Measurements from ENCODE around the gene TGM4. TPM values are rescaled to one million over a fixed set of nuclear protein-coding genes. Genes with fewer than 3 reads are reported as not detected.

The TGM4 gene
- total RNA-seq = not detected in 2 replicates
- long read RNA-seq, partial matches to known transcripts = 0 of 1 reads
- long read RNA-seq, other reads (novel, unspliced or antisense) = 1 of 1 reads

DNA sequence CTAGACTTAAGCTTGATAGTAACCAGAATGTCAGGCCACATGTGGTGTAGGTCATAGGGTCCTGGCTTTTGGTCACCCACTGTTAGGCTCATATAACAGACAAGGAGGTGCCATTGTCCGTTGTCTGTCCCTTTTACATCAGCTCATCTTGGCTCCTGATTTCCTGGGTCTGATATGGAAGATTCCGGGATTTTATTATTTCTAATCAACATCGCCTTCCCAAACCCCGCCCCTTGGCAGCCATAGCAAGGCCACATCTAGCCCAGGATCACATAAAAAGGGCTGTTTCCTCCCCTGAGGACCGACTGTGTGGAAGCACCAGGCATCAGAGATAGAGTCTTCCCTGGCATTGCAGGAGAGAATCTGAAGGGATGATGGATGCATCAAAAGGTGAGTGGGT, at the start of gene TGM4:
TGM4 (plus strand) TSS at position 301 of the 400 bp plus-strand sequence; CDS start at position 372, 71 bp downstream.
- Mint-ChIP-seq H3K27ac (no peak within 1 kb of the TSS), H3K27me3 (peaks cover 9% of the 10 kb centered on the region), H3K4me1 (ENCODE audit: low read depth) (peaks cover 2% of the 10 kb centered on the region), H3K4me3 (ENCODE audit: low read depth) (no peak within 1 kb of the TSS), H3K36me3 (ENCODE audit: insufficient read depth) (no peaks in the 10 kb centered on the region), H3K9me3 (ENCODE audit: low read depth) (no peaks in the 10 kb centered on the region)
- no peak for DNase-seq (ENCODE audit: low spot score, unreplicated experiment)
- no peak for TF ChIP-seq CTCF (IDR thresholded peaks at IDR 0.05; ENCODE audit: unreplicated experiment)

GRCh38 chr3:44825264-44825925, 49.0 kb upstream of the TGM4 start:
- Mint-ChIP-seq H3K9me3 (ENCODE audit: low read depth) (peaks cover 8% of the 10 kb centered on the region), H3K27ac (no peak overlapping the region), H3K4me1 (ENCODE audit: low read depth) (no peaks in the 10 kb centered on the region), H3K4me3 (ENCODE audit: low read depth) (no peak overlapping the region), H3K36me3 (ENCODE audit: insufficient read depth) (peaks cover 24% of the 10 kb centered on the region), H3K27me3 (no peaks in the 10 kb centered on the region)
- DNase-seq (ENCODE audit: low spot score, unreplicated experiment) = no peak
- TF ChIP-seq CTCF (IDR thresholded peaks at IDR 0.05; ENCODE audit: unreplicated experiment) = no peak

- no peak for DNase-seq (ENCODE audit: low spot score, unreplicated experiment)
- H3K4me3 Mint-ChIP-seq (ENCODE audit: low read depth) = no peak overlapping the region
- H3K36me3 Mint-ChIP-seq (ENCODE audit: insufficient read depth) = peaks cover 16% of the 10 kb centered on the region
- peaks cover 6% of the 10 kb centered on the region for H3K9me3 Mint-ChIP-seq (ENCODE audit: low read depth)
- TF ChIP-seq CTCF (IDR thresholded peaks at IDR 0.05; ENCODE audit: unreplicated experiment) = no peak
- H3K27me3 Mint-ChIP-seq = no peaks in the 10 kb centered on the region
- no peak overlapping the region for H3K27ac Mint-ChIP-seq
- H3K4me1 Mint-ChIP-seq (ENCODE audit: low read depth) = no peaks in the 10 kb centered on the region
Observed at GRCh38 chr3:44827196-44827595, 47.2 kb upstream of the TGM4 start.

DNA sequence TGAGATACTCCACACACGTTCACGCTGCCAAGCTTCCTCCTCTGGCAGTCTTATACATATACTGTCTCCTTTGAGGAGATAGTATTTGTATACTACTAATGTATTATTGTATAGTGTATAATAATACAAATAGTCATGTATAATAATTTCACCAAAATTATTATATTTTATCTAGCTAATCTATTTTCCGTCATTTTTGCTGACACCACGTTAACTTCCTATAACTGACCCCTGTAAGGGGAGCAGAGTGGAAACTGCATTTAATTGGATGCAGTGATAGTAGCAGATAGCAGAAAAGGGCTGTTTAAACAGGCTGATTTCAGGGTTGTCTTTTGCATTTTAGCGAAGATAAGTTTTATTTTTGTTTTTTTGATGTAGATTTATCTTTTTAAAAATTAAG, 43.2 kb upstream of the TGM4 start:
- H3K9me3 Mint-ChIP-seq (ENCODE audit: low read depth) = peaks cover 4% of the 10 kb centered on the region
- no peak for TF ChIP-seq CTCF (IDR thresholded peaks at IDR 0.05; ENCODE audit: unreplicated experiment)
- no peaks in the 10 kb centered on the region for H3K4me1 Mint-ChIP-seq (ENCODE audit: low read depth)
- no peaks in the 10 kb centered on the region for H3K27me3 Mint-ChIP-seq
- H3K27ac Mint-ChIP-seq = no peak overlapping the region
- H3K4me3 Mint-ChIP-seq (ENCODE audit: low read depth) = no peak overlapping the region
- peaks cover 6% of the 10 kb centered on the region for H3K36me3 Mint-ChIP-seq (ENCODE audit: insufficient read depth)
- no peak for DNase-seq (ENCODE audit: low spot score, unreplicated experiment)

DNA sequence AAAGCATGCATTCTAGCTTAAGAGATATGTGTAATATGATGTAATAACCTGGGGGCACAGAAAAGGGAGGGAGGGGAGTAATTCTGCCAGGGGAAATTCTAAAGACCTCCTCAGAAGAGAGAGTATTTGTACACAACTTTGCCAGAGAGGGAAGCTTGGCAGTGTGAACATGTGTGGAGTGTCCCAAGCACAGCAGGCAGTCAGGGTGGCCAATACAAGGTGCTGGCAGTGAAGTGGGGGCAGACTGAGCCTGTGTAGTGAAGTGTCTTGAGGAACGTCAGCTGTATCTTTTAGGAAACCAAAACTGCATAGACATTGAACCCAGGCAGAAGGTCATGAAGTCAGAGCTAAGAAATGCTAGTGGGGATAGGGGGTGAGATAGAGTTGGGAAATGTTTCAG, 42.4 kb upstream of the TGM4 start:
- Mint-ChIP-seq H3K9me3 (ENCODE audit: low read depth) (peaks cover 9% of the 10 kb centered on the region), H3K27ac (no peak overlapping the region), H3K27me3 (no peaks in the 10 kb centered on the region), H3K36me3 (ENCODE audit: insufficient read depth) (peaks cover 12% of the 10 kb centered on the region), H3K4me1 (ENCODE audit: low read depth) (no peaks in the 10 kb centered on the region), H3K4me3 (ENCODE audit: low read depth) (no peak overlapping the region)
- TF ChIP-seq CTCF (IDR thresholded peaks at IDR 0.05; ENCODE audit: unreplicated experiment) = no peak
- DNase-seq (ENCODE audit: low spot score, unreplicated experiment) = no peak

All from progenitor cell of endocrine pancreas (in vitro differentiated cells).